ENCODE data around the gene BICD2.

Gene BICD2

DNA sequence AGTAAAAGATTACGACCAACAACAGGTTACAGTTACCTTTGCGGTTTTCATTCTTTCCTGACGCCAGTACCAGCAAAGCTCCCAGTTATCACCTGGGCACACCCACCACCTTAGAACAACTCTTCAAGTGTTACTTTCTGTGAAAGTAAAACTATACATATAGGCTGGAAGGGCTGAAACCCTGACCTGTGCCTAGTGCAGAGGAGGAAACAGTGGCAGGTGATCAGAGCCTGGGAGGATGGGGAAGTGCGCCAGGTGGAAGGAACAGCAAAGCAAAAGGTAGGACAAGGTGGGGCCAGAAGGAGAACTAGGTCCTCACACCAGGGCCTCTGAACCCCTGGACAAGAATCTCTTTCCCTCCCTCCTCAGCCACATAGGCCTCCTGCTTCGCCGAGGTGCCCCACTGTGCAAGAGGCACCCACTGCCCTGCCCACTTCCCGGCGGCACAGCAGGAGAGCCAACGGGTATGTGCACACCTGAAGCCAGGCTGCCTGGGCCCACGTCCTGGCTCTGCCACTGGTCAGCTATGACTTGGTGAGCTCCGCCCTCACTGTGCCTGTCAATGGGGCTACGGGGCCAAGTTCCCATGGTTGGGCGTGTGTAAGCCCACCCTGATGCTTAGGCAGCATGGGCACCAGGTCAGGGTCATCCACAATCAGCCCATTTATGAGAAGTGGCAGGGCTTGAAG, 26.9 kb downstream of the BICD2 start:
- TF ChIP-seq, protein P1, sequence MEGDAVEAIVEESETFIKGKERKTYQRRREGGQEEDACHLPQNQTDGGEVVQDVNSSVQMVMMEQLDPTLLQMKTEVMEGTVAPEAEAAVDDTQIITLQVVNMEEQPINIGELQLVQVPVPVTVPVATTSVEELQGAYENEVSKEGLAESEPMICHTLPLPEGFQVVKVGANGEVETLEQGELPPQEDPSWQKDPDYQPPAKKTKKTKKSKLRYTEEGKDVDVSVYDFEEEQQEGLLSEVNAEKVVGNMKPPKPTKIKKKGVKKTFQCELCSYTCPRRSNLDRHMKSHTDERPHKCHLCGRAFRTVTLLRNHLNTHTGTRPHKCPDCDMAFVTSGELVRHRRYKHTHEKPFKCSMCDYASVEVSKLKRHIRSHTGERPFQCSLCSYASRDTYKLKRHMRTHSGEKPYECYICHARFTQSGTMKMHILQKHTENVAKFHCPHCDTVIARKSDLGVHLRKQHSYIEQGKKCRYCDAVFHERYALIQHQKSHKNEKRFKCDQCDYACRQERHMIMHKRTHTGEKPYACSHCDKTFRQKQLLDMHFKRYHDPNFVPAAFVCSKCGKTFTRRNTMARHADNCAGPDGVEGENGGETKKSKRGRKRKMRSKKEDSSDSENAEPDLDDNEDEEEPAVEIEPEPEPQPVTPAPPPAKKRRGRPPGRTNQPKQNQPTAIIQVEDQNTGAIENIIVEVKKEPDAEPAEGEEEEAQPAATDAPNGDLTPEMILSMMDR (IDR thresholded peaks at IDR 0.05), result no peak
- no peak for TF ChIP-seq ZFX (IDR thresholded peaks at IDR 0.05; ENCODE audit: borderline replicate concordance)
- no peak overlapping the region for H3K27ac ChIP-seq

DNA sequence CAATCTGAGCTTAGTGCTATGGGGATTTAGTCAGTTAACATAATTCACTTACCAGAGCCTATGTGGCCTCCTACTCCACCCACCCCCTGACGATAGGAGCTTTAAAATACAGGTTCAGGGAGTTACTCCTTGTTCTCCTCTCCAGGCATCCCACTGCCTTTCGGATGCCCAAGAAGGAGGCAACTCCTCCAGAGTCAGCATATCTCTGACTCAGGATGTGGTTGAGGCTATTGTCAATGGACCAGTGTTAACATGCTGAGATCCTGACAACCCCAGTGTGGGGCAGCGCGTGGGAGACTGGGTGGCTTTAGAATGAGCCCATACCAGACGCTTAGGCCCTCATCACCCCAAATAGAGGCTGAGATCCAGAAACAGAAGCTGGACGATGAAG, 27.4 kb downstream of the BICD2 start:
- no peak for TF ChIP-seq ZFX (IDR thresholded peaks at IDR 0.05; ENCODE audit: borderline replicate concordance)
- TF ChIP-seq, protein P1 (IDR thresholded peaks at IDR 0.05), result no peak

DNA sequence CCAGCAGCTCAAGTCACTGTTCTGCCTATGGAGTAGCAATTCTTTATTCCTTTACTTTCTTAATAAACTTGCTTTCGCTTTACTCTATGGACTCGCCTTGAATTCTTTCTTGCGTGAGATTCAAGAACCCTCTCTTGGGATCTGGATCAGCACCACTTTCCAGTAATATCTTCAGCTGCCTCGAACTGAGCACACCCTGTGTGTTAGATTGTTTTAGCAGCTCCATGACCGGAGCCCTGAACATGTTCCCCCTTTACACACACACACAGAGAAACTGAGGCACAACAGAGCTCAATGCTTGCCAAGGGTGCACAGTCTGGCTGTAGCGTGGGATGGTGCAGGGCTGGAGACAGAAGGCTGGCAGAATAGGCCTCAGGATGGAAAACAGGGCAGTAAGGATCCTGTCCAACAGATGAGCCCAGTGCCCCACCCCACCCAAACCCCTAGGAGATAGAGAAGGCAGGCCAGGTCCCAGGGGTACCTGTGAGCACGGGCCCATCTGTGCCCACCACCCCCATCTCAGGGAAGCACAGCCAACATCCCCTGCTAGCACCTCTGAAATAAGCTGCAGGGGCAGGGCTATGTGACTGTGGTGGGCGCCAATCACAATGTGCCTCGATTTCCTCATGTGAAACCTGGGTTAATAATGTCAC, 27.9 kb downstream of the BICD2 start:
- TF ChIP-seq, protein P1 (IDR thresholded peaks at IDR 0.05), result no peak
- TF ChIP-seq ZFX (IDR thresholded peaks at IDR 0.05; ENCODE audit: borderline replicate concordance), result no peak
- no peak overlapping the region for H3K27ac ChIP-seq

More for the DNA sequence above, 27.4 kb downstream of the BICD2 start:
- no peak overlapping the region for H3K27ac ChIP-seq

DNA sequence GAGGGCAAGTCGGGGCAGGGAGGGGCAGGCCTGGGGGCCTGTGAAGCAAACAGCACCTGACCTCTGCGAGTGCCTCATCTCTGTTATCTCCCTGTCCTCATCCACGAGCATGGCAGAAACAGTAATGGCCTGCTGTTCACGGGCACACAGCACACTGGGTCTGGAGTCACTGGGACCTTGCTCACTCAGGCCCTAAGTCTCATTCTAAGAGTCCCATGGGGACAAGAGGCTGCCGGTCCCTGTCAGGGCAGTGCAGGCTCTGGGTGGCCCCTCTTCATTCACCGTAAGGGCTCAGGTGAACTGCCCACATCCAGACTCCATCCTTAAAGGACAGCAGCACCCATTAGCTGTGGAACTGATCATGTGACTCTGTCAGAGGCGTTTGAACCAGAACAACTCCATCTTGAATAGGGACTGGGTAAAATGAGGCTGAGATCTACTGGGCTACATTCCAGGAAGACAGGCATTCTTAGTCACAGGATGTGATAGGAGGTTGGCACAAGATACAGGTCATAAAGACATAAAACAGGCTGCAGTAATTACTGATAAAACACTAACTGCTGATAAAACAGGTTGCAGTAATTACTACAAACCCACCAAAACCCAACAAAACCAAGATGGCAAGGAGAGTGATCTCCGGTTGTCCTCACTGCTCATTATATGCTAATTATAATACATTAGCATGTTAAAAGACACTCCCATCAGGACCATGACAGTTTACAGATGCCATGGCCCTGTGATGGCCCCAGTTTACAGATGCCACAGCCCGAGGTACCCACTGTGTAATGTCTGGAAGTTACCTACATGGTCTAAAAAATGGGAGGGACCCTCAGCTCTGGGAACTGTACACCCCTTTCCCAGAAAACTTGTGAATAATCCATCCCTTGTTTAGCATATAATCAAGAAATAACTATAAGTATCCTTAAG, 28.7 kb downstream of the BICD2 start:
- TF ChIP-seq, protein P1 (IDR thresholded peaks at IDR 0.05), result no peak
- TF ChIP-seq ZFX (IDR thresholded peaks at IDR 0.05; ENCODE audit: borderline replicate concordance), result no peak
- H3K27ac ChIP-seq, result no peak overlapping the region

DNA sequence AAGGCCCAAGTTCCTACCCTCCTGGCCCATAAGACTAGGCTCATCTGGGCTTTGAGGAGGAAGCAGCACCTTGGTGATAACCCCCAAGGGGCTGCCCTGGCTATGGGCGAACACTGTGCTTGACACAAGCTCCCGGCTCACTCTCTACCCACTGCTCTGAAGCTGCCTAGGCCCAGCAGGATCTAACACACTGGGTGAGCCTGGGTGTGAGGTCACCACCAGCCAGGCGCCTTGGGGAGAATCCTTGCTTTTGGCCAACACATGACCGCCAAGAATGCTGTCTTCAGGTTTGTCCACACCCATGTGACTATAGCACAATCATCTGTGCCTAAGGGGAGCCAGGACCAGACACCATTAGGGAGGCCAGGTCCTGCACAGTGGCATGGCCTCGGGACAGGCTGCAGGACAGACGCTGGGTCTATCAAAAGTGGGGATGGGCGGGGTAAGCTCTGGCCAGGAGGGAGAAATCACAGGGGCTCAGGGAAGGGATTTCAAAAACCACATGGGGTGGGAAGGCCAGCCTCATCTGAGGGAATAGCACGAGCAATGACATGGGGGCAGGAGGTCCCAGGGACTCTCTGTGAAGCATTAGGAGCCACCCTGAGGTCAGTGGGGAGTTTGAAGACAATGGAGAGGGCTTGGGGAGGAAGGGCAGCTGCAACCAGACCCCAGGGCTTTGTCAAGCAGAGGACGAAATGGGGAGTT, 29.6 kb downstream of the BICD2 start:
- no peak overlapping the region for H3K27ac ChIP-seq

DNA sequence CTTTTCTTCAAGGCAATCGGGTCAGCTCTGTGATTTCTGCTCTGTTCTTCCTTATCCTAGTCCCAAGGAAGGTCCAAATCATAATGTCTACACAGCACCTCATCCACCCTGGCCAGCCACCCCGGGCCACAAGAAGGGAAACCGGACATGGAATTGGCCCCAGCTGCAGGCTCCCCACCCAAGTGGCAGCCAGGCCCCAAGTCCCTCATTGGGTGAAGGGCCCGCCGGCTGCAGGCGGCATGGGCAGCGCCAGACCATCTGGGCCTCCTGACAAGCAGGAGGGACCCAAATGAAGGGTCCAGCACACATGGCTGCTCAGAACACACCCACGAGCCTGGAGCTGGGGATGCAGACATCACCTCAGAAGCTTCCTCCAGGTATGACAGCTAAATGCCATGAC, 33.7 kb downstream of the BICD2 start:
- H3K27ac ChIP-seq, result no peak overlapping the region
- no peak for TF ChIP-seq ZFX (IDR thresholded peaks at IDR 0.05; ENCODE audit: borderline replicate concordance)
- TF ChIP-seq, protein P1 (IDR thresholded peaks at IDR 0.05), result no peak

More for the DNA sequence above, 29.6 kb downstream of the BICD2 start:
- no peak for TF ChIP-seq ZFX (IDR thresholded peaks at IDR 0.05; ENCODE audit: borderline replicate concordance)
- TF ChIP-seq, protein P1 (IDR thresholded peaks at IDR 0.05), result no peak

Data from 22Rv1 (cell line).